Endodermal cell (in vitro differentiated cells): Measurements from ENCODE around the gene BRCA2. TPM values are rescaled to one million over a fixed set of nuclear protein-coding genes. Genes with fewer than 3 reads are reported as not detected.

Experiments used
- DNase-seq: peaks from one replicate; pipeline ENCODE4 v3.0.0-alpha.2; 2017
- H3K27ac ChIP-seq: 2 replicates; pipeline ENCODE4 v1.5.1; 2013; ENCODE audit warnings: mild to moderate bottlenecking, low read depth, low read length, moderate library complexity
- H3K27me3 ChIP-seq: 2 replicates; pipeline ENCODE4 v1.6.1; 2013; ENCODE audit warnings: mild to moderate bottlenecking, low read length, moderate library complexity; ENCODE audit not compliant: insufficient read depth, control insufficient read depth, poor library complexity, severe bottlenecking
- H3K36me3 ChIP-seq: 2 replicates; pipeline ENCODE4 v1.7.0; 2013; ENCODE audit warnings: mild to moderate bottlenecking, low read length, moderate library complexity; ENCODE audit not compliant: control insufficient read depth, insufficient read depth
- H3K4me1 ChIP-seq: one replicate; pipeline ENCODE4 v1.7.0; 2013; ENCODE audit warnings: low read length; ENCODE audit not compliant: control insufficient read depth, insufficient read depth
- H3K4me3 ChIP-seq: 2 replicates; pipeline ENCODE4 v1.5.1; 2013; ENCODE audit warnings: mild to moderate bottlenecking, low read length, moderate library complexity
- H3K9ac ChIP-seq: 2 replicates; pipeline ENCODE4 v1.6.1; 2013; ENCODE audit warnings: mild to moderate bottlenecking, low read length, moderate library complexity; ENCODE audit not compliant: poor library complexity, severe bottlenecking; ENCODE audit errors: extremely low read depth
- H3K9me3 ChIP-seq: 2 replicates; pipeline ENCODE4 v1.6.1; 2013; ENCODE audit warnings: mild to moderate bottlenecking, low read length, moderate library complexity; ENCODE audit not compliant: control insufficient read depth
- H3K27ac Mint-ChIP-seq: 2 replicates; pipeline ENCODE4 v1.8.0; 2020; ENCODE audit warnings: mixed read lengths
- H3K27me3 Mint-ChIP-seq: 2 replicates; pipeline ENCODE4 v1.8.0; 2021; ENCODE audit warnings: mild to moderate bottlenecking, mixed read lengths; ENCODE audit not compliant: insufficient read depth
- H3K36me3 Mint-ChIP-seq: 2 replicates; pipeline ENCODE4 v1.8.0; 2020; ENCODE audit warnings: low read depth, mixed read lengths
- H3K4me1 Mint-ChIP-seq: 2 replicates; pipeline ENCODE4 v1.8.0; 2020; ENCODE audit warnings: mixed read lengths
- H3K4me3 Mint-ChIP-seq: 2 replicates; pipeline ENCODE4 v1.8.0; 2020; ENCODE audit warnings: mild to moderate bottlenecking, moderate library complexity, mixed read lengths
- H3K9me3 Mint-ChIP-seq: 2 replicates; pipeline ENCODE4 v1.8.0; 2020; ENCODE audit warnings: mild to moderate bottlenecking, mixed read lengths
- CTCF ChIP-seq: fragments of 200-600 bp; sonication (generic); conservative IDR thresholded peaks from 2 replicates; pipeline ENCODE4 v1.5.0; 2021; ENCODE audit warnings: antibody characterized with exemption, mild to moderate bottlenecking
- WGBS, 2 experiments: methylation state at CpG; one replicate each; pipeline versions ENCODE4 v1.1.5 to v1.1.7; 2013; ENCODE audit warnings: missing lambda C conversion rate in 2 of 2, mixed read lengths in 1 of 2; ENCODE audit not compliant: insufficient coverage in 1 of 2, insufficient read length in 1 of 2; 5-methylcytosine and 5-hydroxymethylcytosine counted together
- total RNA-seq, 2 donors: library from RNA; stranded (reverse); fragmentation: NEBNext Ultra II Directional in 1 of 2; extraction: Animal tissue kit (Norgen Biotek cat#: 25700) in 1 of 2; gene quantifications; 2 replicates in 1 of 2; 3 replicates in 1 of 2; pipeline ENCODE4 v1.2.1, GENCODE V29; 2021

Gene BRCA2
- total RNA-seq, 2 donors from 2014 or later = 25.7 to 27.8 TPM

- WGBS, 2 experiments = 2 to 7% methylated on average over 31 to 90 of the region's 90 CpGs
- Histone ChIP-seq H3K27ac (no peak overlapping the region), H3K9me3 (no peaks in the 10 kb centered on the region), H3K4me3 (peak overlapping the region; percentile 80), H3K27me3 (peaks cover 41% of the 10 kb centered on the region), H3K4me1 (no peaks in the 10 kb centered on the region), H3K36me3 (no peaks in the 10 kb centered on the region), H3K9ac (no peak overlapping the region)
- Mint-ChIP-seq H3K4me3 (peak overlapping the region; percentile 68), H3K27ac (no peak overlapping the region), H3K27me3 (peaks cover 16% of the 10 kb centered on the region), H3K9me3 (no peaks in the 10 kb centered on the region), H3K36me3 (no peaks in the 10 kb centered on the region), H3K4me1 (peaks cover 11% of the 10 kb centered on the region)
- DNase-seq = peak; percentile 86
- TF ChIP-seq CTCF = no peak
Observed at GRCh38 chr13:32426990-32427851, 111.9 kb downstream of the BRCA2 start.

GRCh38 chr13:32427852-32428580 lies 112.7 kb downstream of the BRCA2 start, which contains the start of gene N4BP2L1:
N4BP2L1 (minus strand) TSS chr13:32428130; CDS start chr13:32428082, 48 bp downstream.
- Histone ChIP-seq H3K27ac (peak within 1 kb of the TSS; percentile 68), H3K4me1 (no peaks in the 10 kb centered on the region), H3K4me3 (peak within 1 kb of the TSS; percentile 80), H3K36me3 (no peaks in the 10 kb centered on the region), H3K9ac (peak within 1 kb of the TSS; percentile 20), H3K27me3 (peaks cover 41% of the 10 kb centered on the region), H3K9me3 (no peaks in the 10 kb centered on the region)
- peaks cover 11% of the 10 kb centered on the region for H3K4me1 Mint-ChIP-seq
- peaks cover 16% of the 10 kb centered on the region for H3K27me3 Mint-ChIP-seq
- TF ChIP-seq CTCF = no peak
- 7 to 13% methylated on average over 9 to 40 of the region's 40 CpGs for WGBS, 2 experiments
- no peaks in the 10 kb centered on the region for H3K36me3 Mint-ChIP-seq
- peak; percentile 85 for DNase-seq
- H3K27ac Mint-ChIP-seq = no peak within 1 kb of the TSS
- H3K4me3 Mint-ChIP-seq = peak within 1 kb of the TSS; percentile 68
- no peaks in the 10 kb centered on the region for H3K9me3 Mint-ChIP-seq

- H3K27ac ChIP-seq = peak overlapping the region; percentile 68
- Mint-ChIP-seq H3K36me3 (no peaks in the 10 kb centered on the region), H3K4me1 (peaks cover 11% of the 10 kb centered on the region), H3K27ac (no peak overlapping the region), H3K4me3 (peak overlapping the region; percentile 68), H3K27me3 (peaks cover 16% of the 10 kb centered on the region), H3K9me3 (no peaks in the 10 kb centered on the region)
- no peaks in the 10 kb centered on the region for H3K4me1 ChIP-seq
- 89 to 91% methylated on average over 4 to 9 of the region's 9 CpGs for WGBS, 2 experiments
- H3K4me3 ChIP-seq = peak overlapping the region; percentile 80
- no peak for TF ChIP-seq CTCF
- no peak for DNase-seq
- H3K36me3 ChIP-seq = no peaks in the 10 kb centered on the region
- H3K9me3 ChIP-seq = no peaks in the 10 kb centered on the region
- H3K27me3 ChIP-seq = peaks cover 41% of the 10 kb centered on the region
- no peak overlapping the region for H3K9ac ChIP-seq
Observed at GRCh38 chr13:32428581-32429432, 113.5 kb downstream of the BRCA2 start.
